ENCODE data around the gene ANTXR1.

- no peak for TF ChIP-seq POLR2A (IDR thresholded peaks at IDR 0.05; ENCODE audit: low read depth, low read length)
- TF ChIP-seq TAF1 (IDR thresholded peaks at IDR 0.05; ENCODE audit: low read depth, low read length): no peak
These were observed 153.5 kb downstream of the ANTXR1 start for GRCh38 chr2:69166465-69166811.
